ENCODE results near the gene CPN1.

Gene CPN1

GRCh38 chr10:100038561-100039071 lies 43.1 kb downstream of the CPN1 start:
- TF ChIP-seq CREB1 (IDR thresholded peaks at IDR 0.05; ENCODE audit: low read depth) (no peak), TCF12 (IDR thresholded peaks at IDR 0.05; ENCODE audit: low read depth) (no peak), TEAD4 (IDR thresholded peaks at IDR 0.05) (no peak), RAD21 (IDR thresholded peaks at IDR 0.05; ENCODE audit: low read depth) (no peak), NFIC (IDR thresholded peaks at IDR 0.05) (no peak), YY1 (IDR thresholded peaks at IDR 0.05; ENCODE audit: low read depth) (no peak), CEBPB (IDR thresholded peaks at IDR 0.05) (no peak), MAX (IDR thresholded peaks at IDR 0.05) (no peak), EGR1 (IDR thresholded peaks at IDR 0.05) (no peak), EP300 (IDR thresholded peaks at IDR 0.05; ENCODE audit: borderline replicate concordance) (no peak), FOXM1 (IDR thresholded peaks at IDR 0.05; ENCODE audit: borderline replicate concordance, low read depth) (no peak), TAF1 (IDR thresholded peaks at IDR 0.05; ENCODE audit: low read depth) (no peak), ZBTB7A (IDR thresholded peaks at IDR 0.05; ENCODE audit: low read depth) (no peak)
- TF ChIP-seq, protein P1, sequence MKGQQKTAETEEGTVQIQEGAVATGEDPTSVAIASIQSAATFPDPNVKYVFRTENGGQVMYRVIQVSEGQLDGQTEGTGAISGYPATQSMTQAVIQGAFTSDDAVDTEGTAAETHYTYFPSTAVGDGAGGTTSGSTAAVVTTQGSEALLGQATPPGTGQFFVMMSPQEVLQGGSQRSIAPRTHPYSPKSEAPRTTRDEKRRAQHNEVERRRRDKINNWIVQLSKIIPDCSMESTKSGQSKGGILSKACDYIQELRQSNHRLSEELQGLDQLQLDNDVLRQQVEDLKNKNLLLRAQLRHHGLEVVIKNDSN (IDR thresholded peaks at IDR 0.05) = no peak
- TF ChIP-seq, protein P2, sequence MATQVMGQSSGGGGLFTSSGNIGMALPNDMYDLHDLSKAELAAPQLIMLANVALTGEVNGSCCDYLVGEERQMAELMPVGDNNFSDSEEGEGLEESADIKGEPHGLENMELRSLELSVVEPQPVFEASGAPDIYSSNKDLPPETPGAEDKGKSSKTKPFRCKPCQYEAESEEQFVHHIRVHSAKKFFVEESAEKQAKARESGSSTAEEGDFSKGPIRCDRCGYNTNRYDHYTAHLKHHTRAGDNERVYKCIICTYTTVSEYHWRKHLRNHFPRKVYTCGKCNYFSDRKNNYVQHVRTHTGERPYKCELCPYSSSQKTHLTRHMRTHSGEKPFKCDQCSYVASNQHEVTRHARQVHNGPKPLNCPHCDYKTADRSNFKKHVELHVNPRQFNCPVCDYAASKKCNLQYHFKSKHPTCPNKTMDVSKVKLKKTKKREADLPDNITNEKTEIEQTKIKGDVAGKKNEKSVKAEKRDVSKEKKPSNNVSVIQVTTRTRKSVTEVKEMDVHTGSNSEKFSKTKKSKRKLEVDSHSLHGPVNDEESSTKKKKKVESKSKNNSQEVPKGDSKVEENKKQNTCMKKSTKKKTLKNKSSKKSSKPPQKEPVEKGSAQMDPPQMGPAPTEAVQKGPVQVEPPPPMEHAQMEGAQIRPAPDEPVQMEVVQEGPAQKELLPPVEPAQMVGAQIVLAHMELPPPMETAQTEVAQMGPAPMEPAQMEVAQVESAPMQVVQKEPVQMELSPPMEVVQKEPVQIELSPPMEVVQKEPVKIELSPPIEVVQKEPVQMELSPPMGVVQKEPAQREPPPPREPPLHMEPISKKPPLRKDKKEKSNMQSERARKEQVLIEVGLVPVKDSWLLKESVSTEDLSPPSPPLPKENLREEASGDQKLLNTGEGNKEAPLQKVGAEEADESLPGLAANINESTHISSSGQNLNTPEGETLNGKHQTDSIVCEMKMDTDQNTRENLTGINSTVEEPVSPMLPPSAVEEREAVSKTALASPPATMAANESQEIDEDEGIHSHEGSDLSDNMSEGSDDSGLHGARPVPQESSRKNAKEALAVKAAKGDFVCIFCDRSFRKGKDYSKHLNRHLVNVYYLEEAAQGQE (IDR thresholded peaks at IDR 0.05; ENCODE audit: low read depth) = no peak

GRCh38 chr10:100037758-100038315 lies 43.8 kb downstream of the CPN1 start:
- no peak for TF ChIP-seq CREB1 (IDR thresholded peaks at IDR 0.05; ENCODE audit: low read depth)
- no peak for TF ChIP-seq TCF12 (IDR thresholded peaks at IDR 0.05; ENCODE audit: low read depth)

- TF ChIP-seq NFIC (IDR thresholded peaks at IDR 0.05) = no peak
- no peak for TF ChIP-seq TEAD4 (IDR thresholded peaks at IDR 0.05)
- no peak for TF ChIP-seq RAD21 (IDR thresholded peaks at IDR 0.05; ENCODE audit: low read depth)
- TF ChIP-seq, protein P1 (IDR thresholded peaks at IDR 0.05) = no peak
- no peak for TF ChIP-seq TAF1 (IDR thresholded peaks at IDR 0.05; ENCODE audit: low read depth)
- TF ChIP-seq CEBPB (IDR thresholded peaks at IDR 0.05) = no peak
- TF ChIP-seq, protein P2 (IDR thresholded peaks at IDR 0.05; ENCODE audit: low read depth) = no peak
Measured at GRCh38 chr10:100036850-100037249, 44.8 kb downstream of the CPN1 start.

DNA sequence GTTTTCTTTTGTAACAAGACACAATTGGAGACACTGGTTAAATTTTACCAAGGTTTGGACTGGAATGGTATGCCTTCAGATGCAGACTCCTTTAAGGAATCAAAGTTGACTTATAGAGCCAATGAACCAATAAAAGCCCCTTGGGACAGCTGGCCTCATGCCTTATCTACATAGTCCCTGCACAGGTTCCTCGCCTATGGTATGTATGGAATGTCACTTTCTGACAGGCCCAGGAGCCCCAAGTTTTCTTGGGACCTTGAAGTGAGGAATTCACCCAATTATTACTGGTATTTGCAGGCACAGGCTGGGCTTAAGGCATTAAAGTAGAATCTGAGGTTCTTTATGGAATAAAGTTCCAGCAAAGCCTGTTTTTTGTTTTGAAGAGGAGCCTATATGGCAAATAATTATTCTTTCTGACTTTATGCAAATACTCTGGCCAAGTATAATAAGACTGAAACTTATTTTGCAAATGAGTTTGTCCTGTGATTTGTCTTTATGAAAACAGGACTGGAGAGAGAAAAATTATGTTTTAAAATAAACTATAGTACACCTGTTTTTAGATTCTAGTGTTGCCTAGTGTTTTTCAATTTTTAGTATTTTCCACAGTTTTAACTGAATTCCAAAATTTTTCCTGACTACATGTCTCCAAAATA lies 47.8 kb downstream of the CPN1 start:
- TF ChIP-seq FOXM1 (IDR thresholded peaks at IDR 0.05; ENCODE audit: borderline replicate concordance, low read depth) = no peak
- no peak for TF ChIP-seq TCF12 (IDR thresholded peaks at IDR 0.05; ENCODE audit: low read depth)
- peak; percentile 78 for TF ChIP-seq TEAD4 (IDR thresholded peaks at IDR 0.05)
- TF ChIP-seq, protein P1 (IDR thresholded peaks at IDR 0.05) = no peak

GRCh38 chr10:100027416-100027815 lies 54.3 kb downstream of the CPN1 start:
- TF ChIP-seq MAX (IDR thresholded peaks at IDR 0.05) (no peak), TCF12 (IDR thresholded peaks at IDR 0.05; ENCODE audit: low read depth) (no peak), CEBPB (IDR thresholded peaks at IDR 0.05) (no peak), EGR1 (IDR thresholded peaks at IDR 0.05) (no peak), EP300 (IDR thresholded peaks at IDR 0.05; ENCODE audit: borderline replicate concordance) (no peak)
- TF ChIP-seq, protein P2 (IDR thresholded peaks at IDR 0.05; ENCODE audit: low read depth) = no peak

Data from Ishikawa (cell line).